Measurements from ENCODE around the gene KHDC4. TPM values are rescaled to one million over a fixed set of nuclear protein-coding genes. Genes with fewer than 3 reads are reported as not detected.

KHDC4 gene
- total RNA-seq, 4 donors from 2014 or later = 12.4 to 48.1 (median 33.9) TPM

DNA sequence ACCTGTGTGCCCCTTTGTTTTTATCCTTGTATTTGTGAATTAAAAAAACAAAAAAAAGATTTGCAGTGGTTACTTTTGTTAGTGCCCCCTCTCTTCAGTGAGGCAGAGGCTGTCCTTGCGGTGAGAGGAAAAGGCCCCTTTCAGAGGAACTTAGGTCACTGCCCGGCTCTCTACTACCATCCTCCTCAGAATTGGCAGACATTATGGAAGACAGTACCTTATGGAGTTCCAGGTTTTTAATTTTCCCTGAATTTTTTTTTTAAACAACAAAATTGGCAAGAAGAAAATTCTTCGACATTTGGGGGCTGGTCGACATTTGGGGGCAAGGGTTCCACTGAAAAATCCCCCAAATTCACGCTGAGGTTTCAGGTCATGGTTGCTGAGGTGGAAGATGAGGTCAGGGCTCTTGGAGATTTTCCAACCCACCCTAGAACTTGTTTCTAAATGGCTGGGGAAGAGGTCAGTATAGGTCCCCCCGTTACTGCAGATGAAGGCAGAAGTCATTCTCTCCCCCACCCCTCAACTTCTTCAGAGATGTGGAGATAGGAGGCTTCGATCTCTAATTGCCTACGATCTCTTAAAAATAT, 12.5 kb upstream of the KHDC4 start:
- Histone ChIP-seq H3K27ac (peak overlapping the region in 3 of 4 donors; percentile 17 to 70 (median 52)), H3K27me3 (no peaks in the 10 kb centered on the region), H3K36me3 (peaks cover 21 to 60% (median 45%) of the 10 kb centered on the region in 3 donors), H3K9me3 (no peaks in the 10 kb centered on the region), H3K4me3 (no peak overlapping the region), H3K4me1 (peaks cover 12 to 46% (median 31%) of the 10 kb centered on the region in 3 donors)
- WGBS, 2 donors = 64 to 79% methylated on average over 8 of the region's 8 CpGs
- no peak for DNase-seq
- TF ChIP-seq CTCF (IDR thresholded peaks at IDR 0.05) = no peak
- no peak for TF ChIP-seq POLR2A (IDR thresholded peaks at IDR 0.05)
- intact Hi-C loops (cut with DNase I) = no loop called here

- no peaks in the 10 kb centered on the region for H3K27me3 ChIP-seq
- WGBS, 2 donors = 55 to 60% methylated on average over 3 to 5 of the region's 6 CpGs
- intact Hi-C loops (cut with DNase I) = no loop called here
- H3K36me3 ChIP-seq = peaks cover 9 to 37% (median 23%) of the 10 kb centered on the region in 3 donors
- TF ChIP-seq CTCF (IDR thresholded peaks at IDR 0.05) (no peak), POLR2A (IDR thresholded peaks at IDR 0.05) (no peak)
- no peaks in the 10 kb centered on the region for H3K9me3 ChIP-seq
- peak overlapping the region in 1 of 4 donors; percentile 70 for H3K27ac ChIP-seq
- H3K4me1 ChIP-seq = peaks cover 28 to 69% (median 54%) of the 10 kb centered on the region in 3 donors
- H3K4me3 ChIP-seq = no peak overlapping the region
- DNase-seq = no peak
Observed at GRCh38 chr1:155944444-155944799, 10.2 kb upstream of the KHDC4 start.

- TF ChIP-seq CTCF (IDR thresholded peaks at IDR 0.05) (no peak), POLR2A (IDR thresholded peaks at IDR 0.05) (no peak)
- WGBS, 2 donors = 67% methylated on average over 1 of the region's 11 CpGs; no CpG with 5 or more reads in 1 of the 2 donors
- DNase-seq = no peak
- Histone ChIP-seq H3K4me3 (no peak overlapping the region), H3K4me1 (peaks cover 28 to 85% (median 58%) of the 10 kb centered on the region in 3 donors), H3K27ac (peak overlapping the region in 2 of 4 donors; percentile 82 to 83), H3K36me3 (peaks cover 7 to 19% (median 7%) of the 10 kb centered on the region in 3 donors), H3K9me3 (no peaks in the 10 kb centered on the region), H3K27me3 (no peaks in the 10 kb centered on the region)
- intact Hi-C loops (cut with DNase I) = no loop called here
Observed at GRCh38 chr1:155942578-155943141, 8.4 kb upstream of the KHDC4 start.

- no peak for TF ChIP-seq CTCF (IDR thresholded peaks at IDR 0.05)
- TF ChIP-seq POLR2A (IDR thresholded peaks at IDR 0.05) = no peak
- no peaks in the 10 kb centered on the region for H3K9me3 ChIP-seq
- intact Hi-C loops (cut with DNase I) = no loop called here
- no peak overlapping the region for H3K4me3 ChIP-seq
- peak overlapping the region; percentile 57 to 83 (median 78) for H3K27ac ChIP-seq
- H3K36me3 ChIP-seq = peaks cover 0 to 13% (median under 1%) of the 10 kb centered on the region in 3 donors
- peaks cover 28 to 85% (median 58%) of the 10 kb centered on the region in 3 donors for H3K4me1 ChIP-seq
- no peaks in the 10 kb centered on the region for H3K27me3 ChIP-seq
- no peak for DNase-seq
- WGBS, 2 donors = 76 to 82% methylated on average over 7 to 13 of the region's 29 CpGs
Observed at GRCh38 chr1:155941845-155942531, 7.8 kb upstream of the KHDC4 start.
